ENCODE data around the gene INO80D.
"Not testable (repeated sequence)": the region's sequence is repeated elsewhere in the genome, so short reads cannot be mapped to it uniquely, and the experiment has no call there.

Gene INO80D

GRCh38 chr2:205976934-205977659 is 108.9 kb downstream of the INO80D start:
- not testable (repeated sequence) for DNase-seq

GRCh38 chr2:205976120-205976814 is 109.7 kb downstream of the INO80D start:
- DNase-seq = no peak

- no peak for DNase-seq
These were observed 110.7 kb downstream of the INO80D start for GRCh38 chr2:205975082-205975949.

GRCh38 chr2:205972113-205972512 is 113.9 kb downstream of the INO80D start:
- no peak for DNase-seq

- DNase-seq = no peak
These were observed 115.6 kb downstream of the INO80D start for GRCh38 chr2:205970348-205970747.

GRCh38 chr2:205969584-205969983 is 116.4 kb downstream of the INO80D start:
- DNase-seq = no peak

- DNase-seq = no peak
These were observed 118.4 kb downstream of the INO80D start for GRCh38 chr2:205967391-205968075.

- no peak for DNase-seq
These were observed 120.3 kb downstream of the INO80D start for GRCh38 chr2:205965707-205966106.

GRCh38 chr2:205964111-205964761 is 121.7 kb downstream of the INO80D start:
- DNase-seq = no peak

- DNase-seq = no peak
These were observed 126.5 kb downstream of the INO80D start for GRCh38 chr2:205959521-205959920.

- DNase-seq = no peak
These were observed 128.4 kb downstream of the INO80D start for GRCh38 chr2:205957452-205958154.

- no peak for DNase-seq
These were observed 131.3 kb downstream of the INO80D start for GRCh38 chr2:205954707-205955106.

GRCh38 chr2:205952282-205952681 is 133.7 kb downstream of the INO80D start:
- no peak for DNase-seq

GRCh38 chr2:205948883-205949282 is 137.1 kb downstream of the INO80D start:
- DNase-seq = no peak

- DNase-seq = no peak
These were observed 137.5 kb downstream of the INO80D start for GRCh38 chr2:205948496-205948837.

GRCh38 chr2:205947621-205948495 is 138.1 kb downstream of the INO80D start:
- peak; percentile 82 for DNase-seq

- DNase-seq = no peak
These were observed 139.7 kb downstream of the INO80D start for GRCh38 chr2:205946226-205946625.
